SK-N-SH (cell line): Measurements from ENCODE around the gene FA2H.

ENCODE experiments used
- POLR2AphosphoS5 ChIP-seq: IDR thresholded peaks from 2 replicates; pipeline ENCODE4 v1.6.1; 2012; ENCODE audit warnings: low read depth, low read length
- YY1 ChIP-seq: IDR thresholded peaks from 2 replicates; pipeline ENCODE4 v1.4.0; 2012; ENCODE audit warnings: low read depth, mild to moderate bottlenecking
- TF ChIP-seq, protein P1 (sequence below): fragments of 200-600 bp; sonication (generic); IDR thresholded peaks from 2 replicates; pipeline ENCODE4 v1.6.1; 2017; ENCODE audit warnings: antibody characterized with exemption, mild to moderate bottlenecking, moderate library complexity

DNA sequence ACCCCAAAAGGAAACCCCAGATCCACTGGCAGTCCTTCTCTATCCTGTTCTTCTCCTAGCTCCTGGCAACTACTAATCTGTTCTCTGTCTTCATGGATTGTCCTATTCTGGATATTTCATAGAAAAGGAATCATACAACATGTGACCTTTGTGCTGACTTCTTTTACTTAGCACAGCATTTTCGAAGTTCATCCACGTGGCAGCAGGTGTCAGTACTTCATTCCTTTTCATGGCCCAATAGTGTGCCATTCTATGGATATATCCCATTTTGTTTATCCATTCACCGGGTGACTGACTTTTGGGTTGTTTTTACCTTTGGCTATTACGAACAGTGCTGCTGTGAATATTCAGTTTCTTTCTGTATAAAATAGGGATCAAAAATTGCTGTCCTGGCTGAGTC lies 10.4 kb upstream of the FA2H start:
- TF ChIP-seq, protein P1, sequence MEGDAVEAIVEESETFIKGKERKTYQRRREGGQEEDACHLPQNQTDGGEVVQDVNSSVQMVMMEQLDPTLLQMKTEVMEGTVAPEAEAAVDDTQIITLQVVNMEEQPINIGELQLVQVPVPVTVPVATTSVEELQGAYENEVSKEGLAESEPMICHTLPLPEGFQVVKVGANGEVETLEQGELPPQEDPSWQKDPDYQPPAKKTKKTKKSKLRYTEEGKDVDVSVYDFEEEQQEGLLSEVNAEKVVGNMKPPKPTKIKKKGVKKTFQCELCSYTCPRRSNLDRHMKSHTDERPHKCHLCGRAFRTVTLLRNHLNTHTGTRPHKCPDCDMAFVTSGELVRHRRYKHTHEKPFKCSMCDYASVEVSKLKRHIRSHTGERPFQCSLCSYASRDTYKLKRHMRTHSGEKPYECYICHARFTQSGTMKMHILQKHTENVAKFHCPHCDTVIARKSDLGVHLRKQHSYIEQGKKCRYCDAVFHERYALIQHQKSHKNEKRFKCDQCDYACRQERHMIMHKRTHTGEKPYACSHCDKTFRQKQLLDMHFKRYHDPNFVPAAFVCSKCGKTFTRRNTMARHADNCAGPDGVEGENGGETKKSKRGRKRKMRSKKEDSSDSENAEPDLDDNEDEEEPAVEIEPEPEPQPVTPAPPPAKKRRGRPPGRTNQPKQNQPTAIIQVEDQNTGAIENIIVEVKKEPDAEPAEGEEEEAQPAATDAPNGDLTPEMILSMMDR = no peak
- no peak for TF ChIP-seq POLR2AphosphoS5
- no peak for TF ChIP-seq YY1
